OCI-M2 (cell line): Measurements from ENCODE around the gene SAMSN1.
"Not testable (repeated sequence)": the region's sequence is repeated elsewhere in the genome, so short reads cannot be mapped to it uniquely, and the experiment has no call there.

ENCODE experiments used
- DNase-seq: peaks from one replicate; lab custom pipeline; 2025; ENCODE audit not compliant: unreplicated experiment; lab: John Stamatoyannopoulos, UW

Gene SAMSN1

DNA sequence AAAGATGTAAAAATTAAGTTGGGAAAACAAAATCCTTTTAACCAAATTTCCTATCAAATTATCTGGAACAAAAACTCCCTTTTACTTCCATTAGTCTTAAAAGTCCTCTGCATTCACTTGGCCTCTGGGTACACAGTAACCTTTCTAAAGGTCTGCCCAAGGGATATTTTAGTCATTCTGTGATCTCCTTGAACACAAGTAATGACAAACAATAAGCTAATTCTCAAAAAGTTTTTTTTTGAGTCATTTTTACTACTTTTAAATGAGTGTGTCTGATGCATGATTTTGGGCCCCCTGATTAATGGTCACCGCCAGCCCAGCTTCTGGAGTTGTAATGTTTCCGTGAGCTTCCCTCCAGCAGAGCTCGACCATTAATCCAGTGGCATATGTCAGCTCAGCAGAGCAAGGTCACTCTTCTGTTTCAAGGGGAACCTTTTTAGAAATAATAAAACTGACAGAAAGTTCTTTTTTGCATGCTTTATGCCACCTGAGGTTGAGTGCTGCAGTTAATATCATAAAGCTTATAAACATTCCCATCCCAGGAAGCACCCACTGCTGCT lies 14.3 kb downstream of the SAMSN1 start:
- DNase-seq = no peak

DNA sequence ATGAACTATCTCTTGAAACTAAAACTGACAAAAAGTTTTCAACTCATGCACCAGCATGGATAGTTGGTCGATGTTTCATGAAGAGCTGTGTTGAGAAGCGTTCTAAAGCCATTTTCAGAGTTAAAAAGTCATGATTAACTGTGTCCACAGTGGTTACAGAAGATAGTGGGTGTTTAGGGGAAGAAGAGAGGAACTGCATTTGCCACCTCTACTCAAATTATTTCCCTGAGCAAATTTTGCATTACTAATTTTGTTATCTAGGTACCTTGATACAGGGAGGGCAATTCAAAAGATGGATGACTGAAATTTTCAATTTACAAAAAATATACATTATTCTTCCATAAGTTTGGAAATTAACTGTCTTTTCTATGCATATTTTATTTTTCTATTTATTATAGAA lies 15.5 kb downstream of the SAMSN1 start:
- no peak for DNase-seq

DNA sequence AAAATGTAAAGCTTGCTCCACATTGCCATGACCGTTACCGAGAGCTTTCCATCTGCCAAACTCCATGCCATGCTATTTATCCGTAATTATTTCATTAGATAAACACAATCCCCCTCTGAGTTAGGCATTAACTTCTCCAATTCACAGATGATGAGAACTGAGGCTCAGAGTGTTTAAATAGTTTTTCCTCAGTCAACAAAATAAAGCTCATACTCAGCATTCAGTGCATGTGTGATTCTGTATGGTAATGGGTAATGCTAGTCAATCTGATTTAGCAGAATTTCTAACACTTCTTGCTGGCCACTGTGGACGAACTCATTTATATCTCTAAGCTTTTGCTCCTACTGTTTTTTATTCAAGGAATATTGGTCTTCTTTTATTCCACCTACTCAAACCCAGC lies 17.3 kb downstream of the SAMSN1 start:
- DNase-seq = no peak

DNA sequence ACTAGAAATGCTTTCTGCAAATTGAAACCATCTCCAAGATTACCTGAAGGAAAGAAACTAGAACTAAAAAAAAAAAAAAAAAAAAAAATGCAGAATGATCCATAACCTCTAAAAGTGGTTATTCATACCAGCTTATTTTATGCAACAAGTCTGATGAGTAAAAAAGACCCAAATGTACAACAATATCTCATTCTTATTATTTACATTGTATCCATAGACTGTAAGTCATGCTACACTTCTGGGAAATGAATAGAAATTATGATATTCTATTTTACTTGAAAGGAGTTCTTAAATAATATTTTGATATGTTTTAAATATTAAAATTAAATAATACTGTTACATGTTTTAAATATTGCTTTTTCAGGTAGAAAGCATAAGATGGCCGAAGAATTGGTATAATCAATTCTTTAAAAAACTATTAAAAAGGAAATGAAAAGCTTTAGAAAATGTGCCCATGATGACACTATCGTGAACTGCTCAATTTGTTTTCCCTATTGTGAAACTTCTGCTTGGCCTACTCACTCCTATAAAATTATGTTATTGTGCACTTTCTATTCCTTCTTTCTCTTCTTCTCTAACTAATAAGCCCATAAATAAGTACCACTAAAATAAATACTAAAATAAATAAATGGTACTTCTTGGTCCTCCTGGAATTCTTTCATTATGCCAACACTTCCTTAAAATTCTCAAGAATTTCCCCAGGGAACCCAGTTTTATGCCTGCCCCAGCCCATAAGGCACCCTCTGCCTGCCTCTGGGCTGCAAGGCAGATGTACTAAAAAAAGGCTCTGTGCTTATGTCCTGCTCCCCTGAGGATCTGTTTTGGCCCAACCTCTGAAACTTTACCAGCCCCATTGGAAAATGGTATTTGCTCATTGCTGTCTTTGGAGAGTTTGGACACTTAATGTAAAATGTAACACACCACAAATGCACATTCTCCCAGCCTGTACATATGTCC lies 18.1 kb downstream of the SAMSN1 start:
- no peak for DNase-seq

DNA sequence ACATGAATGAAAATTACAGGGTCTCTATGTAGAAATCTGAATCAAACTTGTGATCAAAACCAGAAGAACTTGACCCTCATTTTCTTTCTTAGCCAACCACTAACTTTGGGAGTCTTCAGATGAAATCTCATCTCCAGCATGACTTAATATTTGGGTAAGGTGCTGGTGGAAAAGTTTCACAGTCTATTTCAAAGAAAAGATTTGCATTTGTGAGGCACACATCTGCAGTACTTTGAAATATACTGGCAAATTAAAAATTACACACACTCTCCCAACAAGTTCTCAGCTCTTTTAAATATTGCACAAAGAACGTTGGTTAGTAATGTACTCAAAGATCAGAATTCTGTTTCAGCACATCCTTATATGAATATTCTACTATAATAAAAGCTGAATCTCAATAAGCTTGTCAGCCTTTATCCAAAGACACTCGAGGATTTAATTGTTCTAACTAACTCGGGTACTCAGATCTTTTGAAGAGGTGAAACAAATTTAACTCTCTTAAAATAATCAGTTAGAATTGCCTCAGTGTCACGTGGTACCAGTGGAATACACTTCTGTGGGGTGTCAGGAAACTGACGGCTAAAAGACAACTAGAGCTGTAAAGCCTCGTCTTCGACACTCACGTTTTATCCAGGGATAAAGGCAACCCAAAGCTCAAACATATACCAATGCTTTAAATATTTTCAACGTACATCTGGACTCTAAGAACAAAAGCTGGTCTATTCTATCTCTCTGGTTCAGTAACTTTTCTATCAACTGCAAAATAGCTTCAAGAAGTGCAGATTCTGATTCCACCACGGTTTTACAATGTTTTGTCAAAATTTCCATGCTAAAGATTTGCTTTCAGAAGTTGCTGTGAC lies 19.0 kb downstream of the SAMSN1 start:
- no peak for DNase-seq

DNA sequence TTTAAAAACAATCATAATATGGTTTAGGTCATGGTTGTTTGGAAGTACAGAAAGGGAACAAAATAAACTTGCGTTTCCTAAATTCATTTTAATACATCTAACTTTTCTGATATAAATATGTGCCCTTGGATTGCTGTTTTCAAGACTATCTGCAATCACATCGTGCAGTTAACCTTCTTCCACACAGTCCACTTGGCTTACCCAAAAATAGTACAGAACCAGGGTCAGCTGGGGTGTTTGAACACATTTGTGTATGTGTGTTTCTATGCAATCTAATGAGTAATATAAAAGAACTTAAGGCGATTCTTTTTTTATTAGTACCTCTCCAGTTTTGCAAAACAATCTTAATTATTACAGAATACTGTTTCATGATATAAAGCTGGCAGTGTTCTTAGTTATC lies 19.9 kb downstream of the SAMSN1 start:
- DNase-seq = no peak

DNA sequence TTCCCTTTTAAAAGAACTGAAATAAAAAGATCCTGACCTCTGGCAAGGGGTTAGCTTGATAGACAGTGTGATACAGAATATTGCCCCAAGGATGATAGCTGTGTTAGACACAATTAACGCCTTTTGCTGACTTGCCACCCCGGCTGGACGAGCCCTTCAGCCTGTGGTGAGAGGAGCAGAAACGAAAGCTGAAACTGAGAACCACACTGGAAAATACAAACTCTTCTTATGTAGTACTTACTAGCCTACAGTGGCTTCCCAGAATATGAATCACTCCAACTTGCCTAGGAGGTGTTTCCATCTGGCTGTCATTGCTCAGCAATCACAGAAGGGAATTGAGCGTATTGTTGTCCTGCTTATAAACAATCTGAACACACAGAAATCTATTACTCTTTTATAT lies 22.9 kb downstream of the SAMSN1 start:
- DNase-seq = no peak

DNA sequence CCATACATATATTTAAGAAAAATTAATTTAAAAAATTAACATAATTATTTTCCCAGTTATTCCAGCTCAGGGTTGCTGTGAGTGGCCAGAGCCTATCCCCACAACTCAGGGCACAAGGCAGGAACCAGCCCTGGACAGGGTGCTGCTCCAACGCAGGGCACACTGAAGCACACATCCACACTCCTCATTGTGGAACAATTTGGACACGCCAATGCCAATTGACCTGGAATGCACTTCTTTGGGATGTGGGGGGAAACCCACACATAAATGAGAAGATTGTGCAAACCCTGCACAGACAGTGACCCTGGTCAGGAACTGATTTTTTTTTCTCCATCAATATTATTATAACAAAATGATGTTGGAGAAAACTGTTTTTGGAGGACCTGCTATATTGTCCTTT lies 23.4 kb downstream of the SAMSN1 start:
- no peak for DNase-seq

DNA sequence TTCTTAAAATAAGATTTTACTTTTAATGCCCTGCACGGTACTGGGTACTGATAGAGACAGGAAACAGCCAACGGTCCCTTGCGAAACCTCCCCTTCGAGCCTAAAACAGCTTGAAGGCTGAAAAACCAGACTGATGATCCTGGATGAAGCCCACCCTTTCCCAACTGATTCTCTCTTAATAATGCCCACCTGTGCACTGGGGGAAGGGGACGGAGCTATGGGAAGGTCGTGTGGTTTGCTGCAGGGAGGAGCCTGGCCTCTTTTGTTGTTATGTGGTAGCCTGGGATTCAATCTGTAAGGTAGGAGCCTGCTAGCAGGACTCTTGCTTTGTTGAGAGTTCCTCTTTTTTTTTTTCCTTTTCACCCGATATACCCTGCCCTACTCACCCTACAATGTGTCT lies 25.6 kb downstream of the SAMSN1 start:
- no peak for DNase-seq

DNA sequence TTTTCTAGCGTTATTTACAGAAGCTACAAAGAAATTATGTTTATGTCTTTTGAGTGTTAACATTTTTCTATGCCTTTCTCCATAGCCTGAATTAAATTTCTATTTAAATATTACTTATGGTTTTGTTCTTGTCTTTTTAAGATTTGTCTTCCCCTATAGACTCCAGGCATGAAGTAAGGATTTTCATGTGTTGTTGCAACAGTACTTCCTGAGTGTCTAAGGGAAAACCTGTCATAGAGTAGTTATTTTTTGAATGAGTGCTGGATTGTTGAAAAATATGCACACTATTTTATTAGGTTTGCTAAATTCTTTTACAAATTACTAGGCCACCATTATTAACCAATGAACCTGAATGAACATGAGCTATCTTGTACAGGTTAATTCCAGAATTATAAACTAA lies 27.1 kb downstream of the SAMSN1 start:
- no peak for DNase-seq

DNA sequence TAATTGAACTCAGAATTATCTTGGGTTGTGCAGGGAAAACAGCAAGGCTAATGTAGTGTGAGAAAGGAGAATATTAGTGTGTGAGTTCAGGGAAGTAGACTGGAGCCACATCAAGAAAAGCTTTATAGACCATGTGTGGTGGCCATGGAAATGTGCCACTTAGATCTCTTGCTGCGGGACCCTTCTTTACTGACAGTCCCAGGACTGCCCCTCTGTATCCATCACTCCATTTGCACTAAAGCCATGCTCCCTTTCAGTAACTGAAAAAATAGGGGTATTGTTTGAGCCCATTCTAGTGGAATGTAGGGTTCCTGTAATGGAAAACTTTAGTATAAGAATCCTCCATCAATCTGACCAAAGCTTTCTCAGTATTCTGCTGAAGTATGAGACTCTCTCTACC lies 32.3 kb downstream of the SAMSN1 start:
- no peak for DNase-seq

DNA sequence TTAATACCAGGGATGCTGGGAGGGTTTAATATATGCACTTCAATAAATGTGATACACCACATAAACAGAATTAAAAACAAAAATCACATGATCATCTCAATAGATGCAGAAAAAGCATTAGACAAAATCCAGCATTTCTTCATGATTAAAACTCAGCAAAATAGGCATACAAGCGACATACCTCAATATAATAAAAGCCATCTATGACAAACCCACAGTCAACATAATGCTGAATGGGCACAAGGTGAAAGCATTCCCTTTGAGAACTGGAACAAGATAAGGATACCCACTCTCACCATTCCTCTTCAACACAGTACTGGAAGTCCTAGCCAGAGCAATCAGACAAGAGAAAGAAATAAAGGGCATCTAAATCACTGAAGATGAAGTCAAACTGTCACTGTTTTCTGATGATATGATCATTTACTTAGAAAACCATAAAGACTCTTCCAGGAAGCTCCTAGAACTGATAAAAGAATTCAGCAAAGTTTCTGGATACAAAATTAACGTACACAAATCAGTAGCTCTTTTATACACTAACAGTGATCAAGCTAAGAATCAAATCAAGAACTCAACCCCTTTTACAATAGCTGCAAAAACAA lies 39.2 kb downstream of the SAMSN1 start:
- DNase-seq = not testable (repeated sequence)

DNA sequence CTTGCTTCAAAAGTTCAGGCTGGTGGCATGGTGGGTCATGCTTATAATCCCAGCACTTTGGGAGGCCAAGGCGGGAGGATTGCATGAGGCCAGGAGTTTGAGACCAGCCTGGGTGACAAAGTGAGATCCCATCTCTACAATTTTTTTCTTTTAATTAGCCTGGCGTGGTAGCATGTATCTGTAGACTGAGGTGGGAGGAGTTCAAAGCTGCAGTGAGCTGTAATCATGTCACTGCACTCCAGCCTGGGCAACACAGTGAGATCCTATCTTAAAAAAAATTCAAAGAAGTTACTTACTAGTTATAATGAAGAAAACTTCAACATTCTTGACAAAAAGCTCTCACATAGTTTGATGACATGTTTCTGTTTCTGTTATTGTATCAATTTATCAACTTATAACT lies 45.2 kb downstream of the SAMSN1 start:
- DNase-seq = no peak

DNA sequence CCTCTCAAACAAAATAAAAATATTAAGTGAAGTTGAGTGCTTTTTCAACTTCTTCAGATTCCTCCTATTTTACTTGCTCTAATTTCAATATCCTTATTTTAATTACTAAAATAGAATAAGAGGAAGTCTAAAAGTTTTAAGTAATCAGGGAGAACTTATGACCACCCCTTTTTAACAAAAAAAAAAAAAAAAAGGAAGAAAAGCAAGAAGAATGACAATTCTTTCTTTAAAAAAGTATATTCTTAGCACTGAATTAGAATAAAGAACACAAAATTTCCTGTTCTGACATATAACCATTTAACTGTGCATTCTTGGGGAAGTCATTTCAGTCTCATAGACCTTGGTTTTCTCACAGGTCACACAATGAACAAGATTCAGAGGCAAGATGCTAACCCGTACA lies 46.8 kb downstream of the SAMSN1 start:
- no peak for DNase-seq

DNA sequence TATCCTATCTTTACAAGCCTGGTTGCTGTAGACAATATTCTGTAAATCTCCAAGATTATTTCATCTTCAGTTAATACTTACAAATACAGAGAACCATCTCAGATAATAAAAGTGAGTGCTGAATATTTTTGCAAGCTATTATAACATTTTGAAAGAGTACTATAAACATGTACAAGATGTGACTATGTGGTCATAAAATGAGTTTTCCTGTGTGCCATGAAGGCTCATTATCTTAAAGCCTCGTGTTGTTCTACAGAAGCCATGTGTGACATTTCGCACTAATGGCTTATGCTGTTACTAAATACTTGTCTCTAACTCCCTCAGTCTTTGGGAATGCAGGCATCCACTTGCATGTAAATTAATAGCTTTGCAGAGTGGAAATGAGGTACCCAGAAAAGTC lies 48.3 kb downstream of the SAMSN1 start:
- no peak for DNase-seq

DNA sequence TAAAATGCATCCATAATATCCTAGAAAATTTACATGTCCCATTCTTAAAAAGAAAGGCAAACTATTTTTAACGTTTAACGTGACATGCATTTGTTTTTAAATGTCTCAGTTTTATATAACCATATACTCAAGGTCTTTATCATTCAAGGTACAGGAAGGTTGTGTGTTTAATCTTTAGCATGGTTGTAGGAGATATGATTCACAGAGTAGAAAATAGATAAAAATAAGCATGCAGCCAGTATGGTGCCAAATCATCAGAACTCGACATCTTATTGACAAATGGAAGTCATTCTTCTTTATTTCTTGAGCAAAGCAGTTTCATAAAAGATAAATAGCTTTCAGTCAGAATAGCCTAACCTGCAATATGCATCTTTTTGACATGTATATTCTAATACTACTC lies 51.0 kb downstream of the SAMSN1 start:
- no peak for DNase-seq

DNA sequence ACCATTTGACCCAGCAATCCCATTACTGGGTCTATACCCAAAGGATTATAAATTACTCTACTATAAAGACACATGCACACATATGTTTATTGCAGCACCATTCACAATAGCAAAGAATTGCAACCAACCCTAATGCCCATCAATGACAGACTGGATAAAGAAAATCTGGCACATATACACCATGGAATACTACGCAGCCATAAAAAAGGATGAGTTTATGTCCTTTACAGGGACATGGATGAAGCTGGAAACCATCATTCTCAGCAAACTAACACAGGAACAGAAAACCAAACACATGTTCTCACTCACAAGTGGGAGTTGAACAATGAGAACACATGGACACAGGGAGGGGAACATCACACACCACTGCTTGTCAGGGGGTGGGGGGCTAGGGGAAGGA lies 51.9 kb downstream of the SAMSN1 start:
- not testable (repeated sequence) for DNase-seq

DNA sequence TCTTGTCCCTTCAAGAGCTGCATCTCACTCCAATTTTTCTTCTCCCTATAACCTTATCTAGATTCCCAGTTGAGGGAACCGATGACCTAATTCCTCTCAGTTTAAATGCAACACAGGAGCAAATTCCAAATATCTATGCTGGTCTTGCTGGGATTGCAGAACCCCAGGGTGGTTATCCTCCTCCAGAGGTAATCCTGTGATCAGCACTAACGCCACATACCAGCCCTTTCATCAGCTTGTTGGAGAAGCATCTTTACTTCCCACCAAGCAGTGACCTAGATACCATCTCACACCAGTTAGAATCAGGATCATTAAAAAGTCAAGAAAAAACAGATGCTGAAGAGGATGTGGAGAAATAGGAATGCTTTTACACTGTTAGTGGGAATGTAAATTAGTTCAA lies 52.4 kb downstream of the SAMSN1 start:
- no peak for DNase-seq

DNA sequence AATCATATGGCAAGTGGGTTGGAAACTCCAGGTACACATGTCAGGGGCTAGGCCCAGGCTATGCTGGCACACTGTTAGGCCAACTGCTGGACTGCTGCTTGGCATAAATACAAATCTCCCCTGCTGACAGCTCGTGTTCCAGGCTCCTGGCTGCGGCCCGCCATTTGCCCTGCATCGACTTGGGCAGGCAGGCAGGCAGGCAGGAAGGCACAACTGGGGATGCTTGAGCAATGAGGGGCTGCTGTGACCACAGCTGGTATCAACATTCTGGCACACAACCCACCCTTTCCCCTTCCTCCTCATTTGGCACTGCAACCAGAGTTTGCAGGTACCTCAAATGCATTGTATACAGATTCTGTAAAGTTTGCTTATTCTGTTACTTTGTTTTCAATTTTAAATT lies 53.2 kb downstream of the SAMSN1 start:
- no peak for DNase-seq

DNA sequence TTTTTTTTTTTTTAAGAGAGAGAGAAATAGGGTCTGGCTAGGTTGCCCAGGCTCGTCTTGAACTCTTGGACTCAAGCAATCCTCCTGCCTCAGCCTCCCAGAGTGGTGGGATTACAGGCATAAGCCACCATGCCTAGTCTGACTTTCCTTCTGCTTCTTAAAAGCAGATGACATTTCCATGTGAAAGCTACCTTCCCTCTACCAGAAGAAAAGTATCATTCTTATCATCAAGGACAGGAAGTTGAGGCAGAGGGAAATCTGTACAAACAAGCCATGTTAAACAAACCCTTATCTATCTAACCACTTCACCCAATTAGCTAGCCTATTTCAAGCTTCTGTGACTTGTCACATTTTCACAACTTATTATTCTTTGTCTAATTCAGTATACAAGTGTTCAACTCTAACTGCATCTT lies 54.8 kb downstream of the SAMSN1 start:
- no peak for DNase-seq

DNA sequence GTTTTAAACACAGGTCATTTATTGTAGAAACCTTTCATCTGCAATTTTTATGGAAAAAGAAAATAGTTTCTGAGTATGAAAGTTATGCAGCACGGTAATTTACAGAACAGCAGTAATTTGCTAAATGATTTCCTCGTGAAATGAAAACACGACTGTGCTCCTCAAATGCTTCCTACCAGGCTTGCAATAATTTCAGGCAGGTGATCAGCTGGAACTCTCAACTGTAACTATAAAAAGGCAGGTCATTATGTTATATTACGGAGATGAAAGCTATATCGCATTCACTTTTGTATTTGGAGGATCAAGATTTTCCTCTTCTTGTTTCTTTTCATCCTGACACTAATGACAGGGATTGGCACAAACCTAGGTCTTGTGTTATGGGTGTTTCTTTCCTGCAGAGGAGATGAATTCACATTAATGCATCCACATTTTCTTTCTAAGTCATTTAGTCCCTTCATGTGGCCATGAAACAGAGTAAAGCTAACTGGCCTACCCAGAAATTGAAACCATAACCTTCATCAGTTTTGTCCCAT lies 57.4 kb downstream of the SAMSN1 start:
- DNase-seq = no peak
